ENCODE data around the gene ACAD8.
A peak's percentile ranks its signal among the peaks of the same experiment; 100 is the strongest.
"Not testable (repeated sequence)": the region's sequence is repeated elsewhere in the genome, so short reads cannot be mapped to it uniquely, and the experiment has no call there.

Gene ACAD8

DNA sequence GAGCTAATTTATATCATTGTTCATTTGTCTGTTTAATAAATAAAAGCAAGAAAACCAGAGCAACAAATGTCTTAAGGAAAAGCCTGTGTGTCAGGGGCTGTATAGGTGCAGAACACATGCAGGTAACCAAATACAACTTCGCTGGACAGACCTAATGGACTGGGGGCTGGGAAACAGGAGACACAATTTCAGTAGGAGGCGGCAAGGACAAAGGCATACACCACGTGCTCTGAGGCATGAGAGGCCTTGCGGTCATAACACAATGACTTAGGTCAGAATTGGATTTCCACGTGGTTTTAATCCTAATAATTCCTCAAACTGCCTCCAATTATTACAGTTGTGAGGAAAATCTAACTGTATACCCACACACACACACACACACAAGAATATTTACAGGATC lies 14.1 kb downstream of the ACAD8 start:
- no peak for DNase-seq (ENCODE audit: low read depth in 2 of 2)

DNA sequence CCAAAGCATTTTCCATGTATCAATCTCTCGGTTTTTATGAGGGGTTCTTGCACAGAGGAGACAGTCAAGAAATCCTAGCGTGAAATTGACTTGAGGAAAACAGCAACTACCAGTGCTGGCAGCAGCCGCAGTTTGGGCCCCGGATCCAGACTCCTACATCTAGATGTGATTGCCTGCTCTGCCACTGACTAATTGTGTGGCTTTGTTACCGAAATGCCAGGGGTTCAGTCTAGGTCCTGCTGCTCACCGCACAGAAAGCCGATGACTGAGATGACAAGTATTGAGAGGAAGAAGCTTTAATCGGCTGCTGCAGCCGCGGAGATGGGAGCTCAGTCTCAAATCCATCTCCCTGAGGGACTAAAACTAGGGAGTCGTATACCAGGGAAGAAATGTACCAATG lies 14.6 kb downstream of the ACAD8 start:
- DNase-seq (ENCODE audit: low read depth in 2 of 2), result no peak

DNA sequence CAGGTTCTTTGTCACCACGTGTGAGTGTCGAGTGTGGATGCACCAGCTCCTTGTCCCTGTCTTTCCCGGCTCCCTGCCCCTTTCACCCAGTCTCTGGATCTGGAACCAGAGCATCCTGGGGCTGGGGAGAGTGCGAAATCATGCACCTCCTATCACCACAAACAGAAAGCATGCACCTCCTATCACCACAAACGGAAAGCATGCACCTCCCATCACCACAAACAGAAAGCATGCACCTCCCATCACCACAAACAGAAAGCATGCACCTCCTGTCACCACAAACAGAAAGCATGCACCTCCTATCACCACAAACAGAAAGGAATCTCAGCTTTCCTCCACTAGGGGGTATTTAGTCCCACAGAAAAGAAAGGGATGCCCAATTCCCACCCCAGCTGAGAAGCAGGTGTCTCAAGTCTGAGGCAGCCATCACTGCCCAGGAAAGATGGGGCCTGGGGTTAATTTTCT lies 16.9 kb downstream of the ACAD8 start:
- DNase-seq (ENCODE audit: low read depth in 2 of 2), result no peak

DNA sequence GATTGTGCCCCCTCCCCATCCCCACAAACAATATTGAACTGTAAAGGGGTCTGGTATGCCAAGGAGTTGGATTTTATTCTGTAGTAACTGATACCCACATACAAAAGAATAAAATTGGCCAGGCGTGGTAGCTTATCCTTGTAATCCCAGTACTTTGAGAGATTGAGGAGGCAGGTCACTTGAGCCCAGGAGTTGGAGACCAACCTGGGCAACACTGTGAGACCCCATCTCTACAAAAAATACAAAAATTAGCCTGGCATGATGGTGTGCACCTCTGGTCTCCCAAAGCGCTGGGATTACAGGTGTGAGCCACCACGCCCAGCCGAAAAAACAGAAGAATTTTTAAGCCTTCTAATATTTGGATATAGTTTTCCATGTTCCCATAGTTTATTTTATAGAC lies 18.6 kb downstream of the ACAD8 start:
- no peak for DNase-seq (ENCODE audit: low read depth in 2 of 2)

DNA sequence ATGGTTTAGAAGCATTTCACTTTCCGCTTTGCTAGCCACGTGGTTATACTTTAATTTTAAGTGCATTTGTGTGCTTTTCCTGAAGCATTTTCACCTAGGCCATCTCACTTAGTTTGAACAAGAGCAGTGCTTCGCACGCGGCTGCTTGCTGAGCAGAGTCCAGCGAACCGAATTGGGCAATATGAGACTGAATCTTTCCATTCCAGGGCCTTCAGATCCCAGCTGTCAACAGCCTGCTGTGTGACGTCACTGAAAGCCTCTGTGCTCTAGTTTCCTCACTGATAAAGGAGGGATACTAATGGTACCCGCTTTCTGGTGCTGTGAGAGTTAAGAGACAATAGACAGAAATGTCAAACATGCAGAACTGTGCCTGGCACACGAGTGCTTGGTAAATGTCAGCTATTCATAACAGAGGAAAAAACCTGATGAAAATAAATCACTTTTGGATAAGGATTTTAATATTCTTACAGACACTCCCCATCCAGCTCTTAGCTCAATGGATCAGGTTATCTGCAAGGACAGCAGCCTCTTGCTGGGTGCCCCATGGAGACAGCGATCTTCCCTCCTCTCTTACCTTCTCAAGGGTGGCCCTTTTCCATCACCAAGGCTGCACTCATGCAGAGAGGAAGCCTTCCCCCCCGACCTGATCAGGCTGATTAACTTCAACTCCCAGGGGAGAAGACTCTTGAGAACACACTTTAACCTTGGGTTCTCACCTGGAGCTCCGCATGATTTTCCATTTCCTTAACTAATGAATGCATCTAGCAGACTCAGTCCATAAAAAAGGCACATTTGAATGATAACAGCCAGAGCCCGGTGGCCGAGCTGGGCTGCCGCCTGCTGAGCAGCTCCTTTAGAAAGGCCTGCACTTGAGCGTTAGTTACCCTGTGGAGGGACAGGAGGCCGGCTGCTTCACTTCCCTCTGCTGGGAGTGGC lies 19.3 kb downstream of the ACAD8 start:
- DNase-seq (ENCODE audit: low read depth in 2 of 2), result no peak

DNA sequence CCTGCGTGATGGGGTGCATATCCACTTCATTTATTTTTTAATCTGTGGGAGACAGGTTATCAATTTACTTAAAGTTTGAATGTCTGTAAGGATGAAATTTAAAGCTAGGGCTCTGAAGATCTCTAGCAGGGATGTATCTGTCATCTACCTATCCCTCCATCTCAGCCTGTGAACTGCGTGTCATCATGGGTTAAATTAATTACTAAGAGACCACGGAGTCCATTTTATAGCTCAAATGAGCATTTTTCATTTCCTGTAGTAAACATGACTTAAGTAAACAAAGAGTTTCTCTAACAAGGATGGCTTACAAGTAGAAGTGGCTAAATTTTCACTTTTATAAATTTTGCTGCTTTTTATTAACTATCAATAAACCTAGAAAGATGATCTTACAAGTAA lies 19.9 kb downstream of the ACAD8 start:
- DNase-seq (ENCODE audit: low read depth in 2 of 2), result no peak

DNA sequence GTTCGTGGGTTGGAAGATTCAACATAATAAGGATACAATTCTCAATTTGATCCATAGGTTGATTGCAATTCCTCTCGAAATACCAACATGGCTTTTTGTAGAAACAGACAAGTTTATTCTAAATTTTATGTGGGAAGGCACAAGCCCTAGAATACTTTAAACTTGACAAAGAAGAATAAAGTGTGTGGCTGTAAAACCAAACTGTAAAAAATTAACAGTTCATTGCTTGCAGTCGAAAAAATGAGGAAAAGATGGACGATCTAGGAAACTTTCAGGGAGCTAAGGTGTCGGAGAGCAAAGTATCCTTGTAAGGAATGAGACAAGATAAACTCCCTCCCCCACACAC lies 21.8 kb downstream of the ACAD8 start:
- no peak for DNase-seq (ENCODE audit: low read depth in 2 of 2)

DNA sequence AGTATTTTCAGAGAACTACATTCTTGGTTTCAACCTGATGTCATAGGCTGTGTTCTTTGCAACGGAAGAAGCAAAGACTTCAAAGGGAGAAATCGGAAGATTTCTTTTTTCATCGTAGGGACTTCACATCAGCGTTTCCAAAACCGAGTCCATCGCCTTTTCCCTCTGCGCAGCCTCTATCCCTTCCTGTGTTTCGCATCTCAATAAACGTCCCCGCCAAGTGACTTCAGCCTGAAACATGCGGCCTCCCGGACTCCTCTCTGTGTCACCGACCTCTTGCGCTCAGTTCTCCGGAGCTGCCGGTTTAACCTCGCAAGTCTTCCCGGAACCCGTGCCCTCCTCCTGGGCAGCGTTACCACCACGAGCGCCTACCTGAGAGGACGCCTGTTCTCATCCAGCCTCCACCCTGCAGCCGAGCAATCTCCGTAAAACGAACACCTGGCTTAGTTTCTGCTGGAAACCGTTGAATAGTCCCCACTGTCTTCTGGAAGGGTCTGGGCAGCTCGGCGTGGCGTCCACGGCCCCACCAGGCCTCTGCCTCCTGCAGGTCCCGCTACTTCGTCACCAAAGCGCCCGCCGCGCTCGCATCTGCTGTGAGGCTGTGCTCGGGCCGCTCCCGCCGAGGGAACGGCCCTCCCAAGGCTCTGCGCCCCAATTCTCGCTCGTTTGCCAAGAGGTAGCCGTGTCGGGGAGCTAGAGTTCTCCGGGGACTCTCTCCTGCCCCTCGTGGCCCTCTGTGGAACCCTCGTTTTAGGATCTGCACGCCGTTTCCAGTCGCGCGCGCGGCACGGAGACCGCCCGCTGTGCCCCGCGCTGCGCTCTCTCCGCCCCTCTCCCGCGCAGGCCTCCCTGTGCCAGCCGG lies 22.4 kb downstream of the ACAD8 start, which contains the start of gene GLB1L3:
TSS of gene GLB1L3 (plus strand) at position 846 of the 862 bp plus-strand sequence. CDS start 362 bp downstream, outside the sequence.
- peak; percentile 70 to 76 for DNase-seq (ENCODE audit: low read depth in 2 of 2)

DNA sequence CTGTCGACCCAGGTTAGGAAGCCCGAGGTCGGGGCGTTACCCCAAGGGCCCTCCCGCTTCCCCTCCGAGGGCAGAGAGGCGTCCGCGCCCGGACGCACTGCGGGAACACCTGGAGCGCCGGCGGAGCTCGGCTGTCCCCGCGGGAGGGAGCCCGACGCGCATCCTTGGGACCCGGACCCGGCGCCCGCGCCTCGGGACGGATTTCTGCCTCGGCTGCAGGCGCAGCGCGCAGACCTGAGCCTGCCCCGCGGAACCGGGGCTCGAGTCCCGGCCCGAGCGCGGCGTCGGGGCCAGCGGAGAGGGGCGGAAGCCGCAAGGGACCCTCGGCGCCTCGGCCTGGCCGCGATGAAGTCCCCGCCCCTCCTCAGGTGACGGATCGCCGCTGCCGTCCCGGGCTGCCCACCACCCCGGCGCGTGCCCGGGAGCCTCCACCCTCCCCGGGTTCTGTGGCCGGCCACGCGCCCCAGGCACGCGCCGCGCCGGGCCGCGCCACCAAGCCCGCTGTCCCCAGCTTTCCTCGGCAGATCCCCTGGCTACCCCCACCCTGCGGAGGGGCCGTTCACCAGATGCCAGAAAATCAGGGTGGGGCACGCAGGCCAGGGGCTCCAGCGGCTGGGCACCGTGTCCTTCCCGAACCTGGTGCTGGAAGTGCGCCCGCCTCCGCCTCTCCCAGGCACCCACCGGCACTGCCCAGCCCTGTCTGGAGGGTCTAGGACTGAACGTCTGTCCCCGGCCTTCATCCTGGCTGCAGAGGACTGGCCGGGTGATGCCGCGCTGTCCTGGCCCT lies 23.2 kb downstream of the ACAD8 start:
- no peak for DNase-seq (ENCODE audit: low read depth in 2 of 2)

DNA sequence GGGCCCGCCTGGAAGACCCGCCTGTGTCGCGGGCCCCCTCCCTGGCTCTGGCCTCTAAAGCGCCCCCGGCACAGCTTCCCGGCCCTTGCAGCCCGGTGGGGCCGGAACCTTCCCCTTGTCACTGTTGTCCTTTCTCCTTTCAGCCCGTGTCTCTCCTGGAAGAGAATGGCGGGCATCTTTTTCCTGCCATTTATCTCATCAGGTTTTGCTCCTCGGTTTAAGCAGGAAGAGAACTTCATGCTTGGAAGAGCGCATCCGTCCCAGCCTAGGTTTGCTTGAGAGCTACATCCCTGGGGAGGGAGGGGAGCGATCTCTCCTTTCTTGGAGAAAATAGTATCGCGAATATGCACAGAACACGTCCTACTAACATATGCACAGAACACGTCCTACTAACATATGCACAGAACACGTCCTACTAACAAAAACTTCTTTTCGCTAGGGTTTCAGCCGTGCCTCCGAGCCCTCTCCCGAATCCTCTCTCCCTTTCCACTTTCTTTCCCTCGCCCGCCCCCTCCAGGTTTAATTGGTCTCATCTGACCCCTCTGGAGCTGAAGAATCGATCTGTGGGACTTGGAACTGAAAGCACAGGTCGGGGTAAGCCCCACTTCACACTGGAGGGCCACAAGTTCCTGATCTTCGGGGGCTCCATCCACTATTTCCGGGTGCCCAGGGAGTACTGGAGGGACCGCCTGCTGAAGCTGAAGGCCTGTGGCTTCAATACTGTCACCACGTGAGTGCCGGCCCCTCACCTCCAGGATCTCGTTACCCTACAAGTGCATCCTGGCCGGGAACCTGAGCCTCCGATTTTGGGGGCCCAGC lies 24.0 kb downstream of the ACAD8 start:
- DNase-seq (ENCODE audit: low read depth in 2 of 2), result no peak

DNA sequence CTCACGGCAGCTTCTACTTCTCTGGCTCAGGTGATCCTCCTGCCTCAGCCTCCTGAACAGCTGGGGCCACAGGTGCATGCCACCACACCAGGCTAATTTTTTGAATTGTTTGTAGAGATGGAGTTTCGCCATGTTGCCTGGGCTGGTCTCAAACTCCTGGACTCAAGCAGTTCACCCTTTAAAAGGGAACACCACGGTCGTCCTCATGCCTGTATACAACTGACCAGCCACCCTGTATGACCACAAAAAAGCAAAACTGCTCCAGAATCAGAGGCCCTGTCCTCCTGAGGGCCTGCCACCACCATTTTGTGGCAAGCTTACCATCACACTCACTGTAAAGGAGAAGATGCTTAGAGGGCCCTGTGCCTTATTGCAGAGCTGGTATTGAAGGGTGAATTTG lies 25.0 kb downstream of the ACAD8 start:
- no peak for DNase-seq (ENCODE audit: low read depth in 2 of 2)

DNA sequence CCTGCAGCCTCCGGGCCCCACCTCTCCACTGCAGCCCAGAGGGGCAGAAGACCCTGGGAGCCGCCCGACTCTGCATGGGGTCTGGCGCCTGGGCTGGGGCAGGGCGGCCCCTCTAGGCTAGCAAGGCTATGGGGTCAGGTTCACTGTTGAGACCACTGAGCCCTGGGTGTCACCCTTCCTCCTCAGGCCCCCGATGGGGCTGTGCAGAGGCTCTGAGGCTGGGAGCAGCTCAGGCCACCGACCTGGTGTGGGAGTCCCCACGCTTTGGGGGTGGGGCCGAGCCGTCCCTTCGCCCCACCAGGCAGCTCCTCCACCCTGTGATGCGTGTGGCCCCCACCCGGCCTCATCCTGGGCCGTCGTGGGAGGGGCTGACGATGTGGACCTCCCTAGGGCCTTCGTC lies 28.3 kb downstream of the ACAD8 start:
- not testable (repeated sequence) for DNase-seq (ENCODE audit: low read depth in 2 of 2)

DNA sequence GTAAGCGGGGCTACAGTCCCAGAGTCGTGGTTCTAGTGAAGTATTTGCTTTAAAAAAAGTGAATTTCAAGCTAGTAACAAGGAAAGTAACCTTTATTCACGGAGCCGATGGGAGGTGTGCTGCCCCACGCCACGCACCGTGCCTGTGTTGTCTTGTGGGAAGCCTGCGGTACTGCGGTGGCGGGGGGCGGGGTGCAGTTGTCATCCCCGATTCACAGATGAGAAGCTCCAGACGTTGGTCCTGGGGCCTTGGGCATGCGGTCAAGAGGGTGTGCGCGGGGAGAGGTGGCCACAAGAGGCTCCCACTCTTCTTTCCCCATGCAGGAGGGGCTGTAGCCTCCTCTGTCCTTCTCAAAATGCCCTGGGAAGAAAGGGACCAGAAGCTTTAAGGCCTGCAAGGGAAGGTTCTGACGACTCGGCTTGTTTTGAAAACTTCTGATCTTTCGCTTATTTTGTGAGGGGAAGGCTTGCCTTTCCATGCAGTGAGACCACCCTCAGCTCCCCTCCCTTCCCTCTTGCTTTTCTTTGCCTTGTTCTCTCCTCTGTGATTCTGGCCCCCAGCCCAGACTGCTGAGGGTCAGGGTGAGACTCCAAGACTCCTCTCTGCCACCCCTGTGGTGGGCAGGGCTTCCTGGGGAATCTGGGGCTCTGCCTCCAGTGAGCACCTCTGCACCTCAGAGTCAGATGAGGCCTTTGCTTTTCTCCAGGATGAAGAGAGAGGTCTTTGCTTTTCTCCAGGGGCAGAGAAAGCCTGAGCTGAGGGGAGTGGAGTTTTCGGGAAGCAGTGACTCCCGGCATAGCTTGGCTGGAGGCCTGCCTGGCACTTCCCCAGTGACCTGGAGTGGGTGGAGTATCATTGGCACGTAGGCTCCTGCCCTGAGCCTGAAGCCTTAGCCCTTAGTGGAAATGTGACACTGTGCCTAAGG lies 29.0 kb downstream of the ACAD8 start:
- DNase-seq (ENCODE audit: low read depth in 2 of 2), result no peak

DNA sequence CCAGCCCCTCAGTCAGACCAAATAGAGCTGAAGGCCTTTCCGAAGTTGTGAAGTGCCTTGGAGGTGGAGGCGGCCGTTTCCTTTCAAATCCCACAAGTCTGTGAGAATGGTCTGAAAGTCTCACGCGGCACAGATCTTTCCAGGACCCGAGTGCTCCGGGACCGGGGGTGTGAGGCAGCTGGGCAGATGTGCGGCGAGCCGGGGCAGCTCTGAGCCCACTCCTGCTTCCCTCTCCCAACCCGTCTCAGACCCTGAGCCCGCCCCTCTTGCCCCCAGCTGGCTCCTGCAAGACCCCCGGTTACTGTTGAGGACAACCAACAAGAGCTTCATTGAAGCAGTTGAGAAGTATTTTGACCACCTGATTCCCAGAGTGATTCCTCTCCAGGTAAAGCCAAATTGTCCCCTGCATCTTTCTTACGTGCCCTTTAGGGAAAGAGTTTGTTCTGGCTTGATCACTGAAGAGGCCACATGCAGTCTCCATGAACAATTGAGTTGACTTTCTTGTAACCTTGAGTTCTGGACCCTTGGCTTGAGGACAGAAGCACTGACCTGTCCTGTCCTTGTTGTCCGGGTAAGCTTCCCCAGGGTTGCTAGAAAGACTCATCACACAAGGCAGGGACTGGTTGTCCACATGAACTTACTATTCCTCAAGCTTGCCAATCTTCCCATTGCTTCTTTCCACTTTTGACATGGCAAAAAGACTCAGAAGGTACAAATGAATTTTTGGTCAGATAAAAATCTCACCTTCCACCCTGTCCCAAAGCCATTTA lies 30.3 kb downstream of the ACAD8 start:
- no peak for DNase-seq (ENCODE audit: low read depth in 2 of 2)

DNA sequence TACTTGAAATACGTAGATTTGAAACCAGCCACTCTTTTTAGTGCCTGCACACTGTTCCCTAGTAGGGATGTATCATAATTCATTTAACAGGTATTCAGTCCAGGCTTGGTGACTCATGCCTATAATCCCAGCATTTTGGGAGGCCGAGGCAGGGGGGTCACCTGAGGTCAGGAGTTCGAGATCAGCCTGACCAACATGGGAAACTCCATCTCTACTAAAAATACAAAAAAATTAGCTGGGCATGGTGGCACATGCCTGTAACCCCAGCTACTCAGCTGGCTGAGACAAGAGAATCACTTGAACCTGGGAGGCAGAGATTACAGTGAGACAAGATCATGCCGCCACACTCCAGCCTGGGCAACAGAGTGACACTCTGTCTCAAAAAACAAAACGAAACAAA lies 31.0 kb downstream of the ACAD8 start:
- DNase-seq (ENCODE audit: low read depth in 2 of 2), result not testable (repeated sequence)

DNA sequence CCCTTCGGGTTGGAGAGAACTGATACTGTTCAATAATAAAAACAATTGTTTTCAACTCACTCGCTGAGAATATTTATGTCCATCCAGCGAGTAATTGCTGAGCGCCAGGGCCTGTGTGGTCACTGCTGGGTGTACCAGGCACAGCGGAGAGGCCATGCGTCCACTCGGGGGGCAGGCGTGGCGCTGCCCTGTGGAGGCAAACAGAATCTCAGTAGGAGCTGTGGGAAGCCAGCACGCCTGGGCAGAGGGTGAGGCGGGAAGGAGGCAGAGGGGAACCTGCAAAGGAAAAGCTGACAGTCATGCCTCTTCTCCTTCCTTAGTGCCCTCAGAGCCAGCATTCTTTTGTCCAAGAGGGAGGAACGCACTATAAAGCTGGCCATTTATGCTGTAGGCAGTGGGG lies 34.2 kb downstream of the ACAD8 start:
- no peak for DNase-seq (ENCODE audit: low read depth in 2 of 2)

DNA sequence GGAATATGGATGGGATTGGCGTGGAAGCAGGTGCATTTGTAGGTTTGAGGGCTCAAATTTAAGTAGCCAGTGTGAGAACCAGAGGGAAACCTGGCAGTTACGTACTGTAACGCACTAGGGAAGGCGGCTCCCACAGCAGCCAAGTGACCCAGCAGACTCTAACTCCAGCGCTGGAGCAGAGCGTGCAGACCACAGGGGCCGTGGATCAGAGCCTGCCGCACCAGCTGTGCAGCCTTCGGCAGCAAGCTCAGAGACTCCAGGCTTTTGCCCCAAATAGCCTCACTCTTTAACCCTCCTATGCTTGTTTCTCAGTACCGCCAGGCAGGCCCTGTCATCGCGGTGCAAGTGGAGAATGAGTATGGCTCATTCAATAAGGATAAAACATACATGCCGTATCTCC lies 35.1 kb downstream of the ACAD8 start:
- no peak for DNase-seq (ENCODE audit: low read depth in 2 of 2)

DNA sequence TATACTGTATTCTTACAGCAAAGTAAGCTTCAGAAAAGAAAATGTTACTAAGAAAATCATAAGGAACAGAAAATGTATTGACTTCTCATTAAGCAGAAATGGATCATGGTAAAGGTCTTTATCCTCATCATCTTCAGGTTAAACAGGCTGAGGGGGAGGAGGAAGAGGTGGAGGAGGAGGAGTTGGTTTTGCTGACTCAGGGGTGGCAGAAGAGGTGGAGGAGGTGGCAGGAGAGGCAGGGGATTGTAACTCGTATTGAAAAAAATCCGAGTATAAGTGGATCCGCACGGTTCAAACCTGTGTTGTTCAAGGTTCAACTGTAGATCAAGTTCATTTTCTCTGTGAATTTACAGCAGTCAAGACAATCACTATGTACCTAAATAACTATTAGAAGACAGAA lies 35.8 kb downstream of the ACAD8 start:
- DNase-seq (ENCODE audit: low read depth in 2 of 2), result no peak

DNA sequence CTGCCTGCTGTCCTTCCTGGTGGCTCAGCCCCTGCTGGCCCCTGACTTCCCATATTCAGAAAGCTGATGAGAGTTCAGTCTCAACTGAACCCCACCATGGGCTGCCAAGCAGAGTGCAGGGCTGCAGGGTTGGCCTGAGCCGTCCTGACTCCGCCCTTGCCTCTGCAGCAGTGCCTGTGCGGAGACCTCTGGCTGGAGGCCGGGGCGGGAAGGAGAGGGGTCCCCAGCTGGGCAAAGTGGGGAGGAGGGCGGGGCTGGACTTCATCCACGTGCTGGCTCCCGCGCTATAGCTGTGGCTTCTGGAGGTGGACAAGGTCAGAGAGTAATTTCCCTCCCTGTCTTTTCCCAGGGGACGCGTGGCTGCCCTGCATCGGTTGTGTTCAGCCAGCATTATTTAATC lies 36.4 kb downstream of the ACAD8 start:
- DNase-seq (ENCODE audit: low read depth in 2 of 2), result no peak
